CD4-positive, alpha-beta T cell treated with Interleukin-21 for 1 hour (primary cell): ENCODE data around the gene ACAD8.
A peak's percentile ranks its signal among the peaks of the same experiment; 100 is the strongest.
"Not testable (repeated sequence)": the region's sequence is repeated elsewhere in the genome, so short reads cannot be mapped to it uniquely, and the experiment has no call there.

ENCODE experiments used
- DNase-seq: peaks from one replicate; pipeline ENCODE4 v3.0.0-alpha.2; 2020

ACAD8 gene

DNA sequence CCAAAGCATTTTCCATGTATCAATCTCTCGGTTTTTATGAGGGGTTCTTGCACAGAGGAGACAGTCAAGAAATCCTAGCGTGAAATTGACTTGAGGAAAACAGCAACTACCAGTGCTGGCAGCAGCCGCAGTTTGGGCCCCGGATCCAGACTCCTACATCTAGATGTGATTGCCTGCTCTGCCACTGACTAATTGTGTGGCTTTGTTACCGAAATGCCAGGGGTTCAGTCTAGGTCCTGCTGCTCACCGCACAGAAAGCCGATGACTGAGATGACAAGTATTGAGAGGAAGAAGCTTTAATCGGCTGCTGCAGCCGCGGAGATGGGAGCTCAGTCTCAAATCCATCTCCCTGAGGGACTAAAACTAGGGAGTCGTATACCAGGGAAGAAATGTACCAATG lies 14.6 kb downstream of the ACAD8 start:
- no peak for DNase-seq

DNA sequence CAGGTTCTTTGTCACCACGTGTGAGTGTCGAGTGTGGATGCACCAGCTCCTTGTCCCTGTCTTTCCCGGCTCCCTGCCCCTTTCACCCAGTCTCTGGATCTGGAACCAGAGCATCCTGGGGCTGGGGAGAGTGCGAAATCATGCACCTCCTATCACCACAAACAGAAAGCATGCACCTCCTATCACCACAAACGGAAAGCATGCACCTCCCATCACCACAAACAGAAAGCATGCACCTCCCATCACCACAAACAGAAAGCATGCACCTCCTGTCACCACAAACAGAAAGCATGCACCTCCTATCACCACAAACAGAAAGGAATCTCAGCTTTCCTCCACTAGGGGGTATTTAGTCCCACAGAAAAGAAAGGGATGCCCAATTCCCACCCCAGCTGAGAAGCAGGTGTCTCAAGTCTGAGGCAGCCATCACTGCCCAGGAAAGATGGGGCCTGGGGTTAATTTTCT lies 16.9 kb downstream of the ACAD8 start:
- peak; percentile 61 for DNase-seq

DNA sequence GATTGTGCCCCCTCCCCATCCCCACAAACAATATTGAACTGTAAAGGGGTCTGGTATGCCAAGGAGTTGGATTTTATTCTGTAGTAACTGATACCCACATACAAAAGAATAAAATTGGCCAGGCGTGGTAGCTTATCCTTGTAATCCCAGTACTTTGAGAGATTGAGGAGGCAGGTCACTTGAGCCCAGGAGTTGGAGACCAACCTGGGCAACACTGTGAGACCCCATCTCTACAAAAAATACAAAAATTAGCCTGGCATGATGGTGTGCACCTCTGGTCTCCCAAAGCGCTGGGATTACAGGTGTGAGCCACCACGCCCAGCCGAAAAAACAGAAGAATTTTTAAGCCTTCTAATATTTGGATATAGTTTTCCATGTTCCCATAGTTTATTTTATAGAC lies 18.6 kb downstream of the ACAD8 start:
- no peak for DNase-seq

DNA sequence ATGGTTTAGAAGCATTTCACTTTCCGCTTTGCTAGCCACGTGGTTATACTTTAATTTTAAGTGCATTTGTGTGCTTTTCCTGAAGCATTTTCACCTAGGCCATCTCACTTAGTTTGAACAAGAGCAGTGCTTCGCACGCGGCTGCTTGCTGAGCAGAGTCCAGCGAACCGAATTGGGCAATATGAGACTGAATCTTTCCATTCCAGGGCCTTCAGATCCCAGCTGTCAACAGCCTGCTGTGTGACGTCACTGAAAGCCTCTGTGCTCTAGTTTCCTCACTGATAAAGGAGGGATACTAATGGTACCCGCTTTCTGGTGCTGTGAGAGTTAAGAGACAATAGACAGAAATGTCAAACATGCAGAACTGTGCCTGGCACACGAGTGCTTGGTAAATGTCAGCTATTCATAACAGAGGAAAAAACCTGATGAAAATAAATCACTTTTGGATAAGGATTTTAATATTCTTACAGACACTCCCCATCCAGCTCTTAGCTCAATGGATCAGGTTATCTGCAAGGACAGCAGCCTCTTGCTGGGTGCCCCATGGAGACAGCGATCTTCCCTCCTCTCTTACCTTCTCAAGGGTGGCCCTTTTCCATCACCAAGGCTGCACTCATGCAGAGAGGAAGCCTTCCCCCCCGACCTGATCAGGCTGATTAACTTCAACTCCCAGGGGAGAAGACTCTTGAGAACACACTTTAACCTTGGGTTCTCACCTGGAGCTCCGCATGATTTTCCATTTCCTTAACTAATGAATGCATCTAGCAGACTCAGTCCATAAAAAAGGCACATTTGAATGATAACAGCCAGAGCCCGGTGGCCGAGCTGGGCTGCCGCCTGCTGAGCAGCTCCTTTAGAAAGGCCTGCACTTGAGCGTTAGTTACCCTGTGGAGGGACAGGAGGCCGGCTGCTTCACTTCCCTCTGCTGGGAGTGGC lies 19.3 kb downstream of the ACAD8 start:
- DNase-seq = no peak

DNA sequence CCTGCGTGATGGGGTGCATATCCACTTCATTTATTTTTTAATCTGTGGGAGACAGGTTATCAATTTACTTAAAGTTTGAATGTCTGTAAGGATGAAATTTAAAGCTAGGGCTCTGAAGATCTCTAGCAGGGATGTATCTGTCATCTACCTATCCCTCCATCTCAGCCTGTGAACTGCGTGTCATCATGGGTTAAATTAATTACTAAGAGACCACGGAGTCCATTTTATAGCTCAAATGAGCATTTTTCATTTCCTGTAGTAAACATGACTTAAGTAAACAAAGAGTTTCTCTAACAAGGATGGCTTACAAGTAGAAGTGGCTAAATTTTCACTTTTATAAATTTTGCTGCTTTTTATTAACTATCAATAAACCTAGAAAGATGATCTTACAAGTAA lies 19.9 kb downstream of the ACAD8 start:
- no peak for DNase-seq

DNA sequence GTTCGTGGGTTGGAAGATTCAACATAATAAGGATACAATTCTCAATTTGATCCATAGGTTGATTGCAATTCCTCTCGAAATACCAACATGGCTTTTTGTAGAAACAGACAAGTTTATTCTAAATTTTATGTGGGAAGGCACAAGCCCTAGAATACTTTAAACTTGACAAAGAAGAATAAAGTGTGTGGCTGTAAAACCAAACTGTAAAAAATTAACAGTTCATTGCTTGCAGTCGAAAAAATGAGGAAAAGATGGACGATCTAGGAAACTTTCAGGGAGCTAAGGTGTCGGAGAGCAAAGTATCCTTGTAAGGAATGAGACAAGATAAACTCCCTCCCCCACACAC lies 21.8 kb downstream of the ACAD8 start:
- no peak for DNase-seq

DNA sequence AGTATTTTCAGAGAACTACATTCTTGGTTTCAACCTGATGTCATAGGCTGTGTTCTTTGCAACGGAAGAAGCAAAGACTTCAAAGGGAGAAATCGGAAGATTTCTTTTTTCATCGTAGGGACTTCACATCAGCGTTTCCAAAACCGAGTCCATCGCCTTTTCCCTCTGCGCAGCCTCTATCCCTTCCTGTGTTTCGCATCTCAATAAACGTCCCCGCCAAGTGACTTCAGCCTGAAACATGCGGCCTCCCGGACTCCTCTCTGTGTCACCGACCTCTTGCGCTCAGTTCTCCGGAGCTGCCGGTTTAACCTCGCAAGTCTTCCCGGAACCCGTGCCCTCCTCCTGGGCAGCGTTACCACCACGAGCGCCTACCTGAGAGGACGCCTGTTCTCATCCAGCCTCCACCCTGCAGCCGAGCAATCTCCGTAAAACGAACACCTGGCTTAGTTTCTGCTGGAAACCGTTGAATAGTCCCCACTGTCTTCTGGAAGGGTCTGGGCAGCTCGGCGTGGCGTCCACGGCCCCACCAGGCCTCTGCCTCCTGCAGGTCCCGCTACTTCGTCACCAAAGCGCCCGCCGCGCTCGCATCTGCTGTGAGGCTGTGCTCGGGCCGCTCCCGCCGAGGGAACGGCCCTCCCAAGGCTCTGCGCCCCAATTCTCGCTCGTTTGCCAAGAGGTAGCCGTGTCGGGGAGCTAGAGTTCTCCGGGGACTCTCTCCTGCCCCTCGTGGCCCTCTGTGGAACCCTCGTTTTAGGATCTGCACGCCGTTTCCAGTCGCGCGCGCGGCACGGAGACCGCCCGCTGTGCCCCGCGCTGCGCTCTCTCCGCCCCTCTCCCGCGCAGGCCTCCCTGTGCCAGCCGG lies 22.4 kb downstream of the ACAD8 start, which contains the start of gene GLB1L3:
Gene GLB1L3 (plus strand): TSS at position 846 of the 862 bp plus-strand sequence. CDS start 362 bp downstream, outside the sequence.
- peak; percentile 82 for DNase-seq

DNA sequence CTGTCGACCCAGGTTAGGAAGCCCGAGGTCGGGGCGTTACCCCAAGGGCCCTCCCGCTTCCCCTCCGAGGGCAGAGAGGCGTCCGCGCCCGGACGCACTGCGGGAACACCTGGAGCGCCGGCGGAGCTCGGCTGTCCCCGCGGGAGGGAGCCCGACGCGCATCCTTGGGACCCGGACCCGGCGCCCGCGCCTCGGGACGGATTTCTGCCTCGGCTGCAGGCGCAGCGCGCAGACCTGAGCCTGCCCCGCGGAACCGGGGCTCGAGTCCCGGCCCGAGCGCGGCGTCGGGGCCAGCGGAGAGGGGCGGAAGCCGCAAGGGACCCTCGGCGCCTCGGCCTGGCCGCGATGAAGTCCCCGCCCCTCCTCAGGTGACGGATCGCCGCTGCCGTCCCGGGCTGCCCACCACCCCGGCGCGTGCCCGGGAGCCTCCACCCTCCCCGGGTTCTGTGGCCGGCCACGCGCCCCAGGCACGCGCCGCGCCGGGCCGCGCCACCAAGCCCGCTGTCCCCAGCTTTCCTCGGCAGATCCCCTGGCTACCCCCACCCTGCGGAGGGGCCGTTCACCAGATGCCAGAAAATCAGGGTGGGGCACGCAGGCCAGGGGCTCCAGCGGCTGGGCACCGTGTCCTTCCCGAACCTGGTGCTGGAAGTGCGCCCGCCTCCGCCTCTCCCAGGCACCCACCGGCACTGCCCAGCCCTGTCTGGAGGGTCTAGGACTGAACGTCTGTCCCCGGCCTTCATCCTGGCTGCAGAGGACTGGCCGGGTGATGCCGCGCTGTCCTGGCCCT lies 23.2 kb downstream of the ACAD8 start:
- DNase-seq = no peak

DNA sequence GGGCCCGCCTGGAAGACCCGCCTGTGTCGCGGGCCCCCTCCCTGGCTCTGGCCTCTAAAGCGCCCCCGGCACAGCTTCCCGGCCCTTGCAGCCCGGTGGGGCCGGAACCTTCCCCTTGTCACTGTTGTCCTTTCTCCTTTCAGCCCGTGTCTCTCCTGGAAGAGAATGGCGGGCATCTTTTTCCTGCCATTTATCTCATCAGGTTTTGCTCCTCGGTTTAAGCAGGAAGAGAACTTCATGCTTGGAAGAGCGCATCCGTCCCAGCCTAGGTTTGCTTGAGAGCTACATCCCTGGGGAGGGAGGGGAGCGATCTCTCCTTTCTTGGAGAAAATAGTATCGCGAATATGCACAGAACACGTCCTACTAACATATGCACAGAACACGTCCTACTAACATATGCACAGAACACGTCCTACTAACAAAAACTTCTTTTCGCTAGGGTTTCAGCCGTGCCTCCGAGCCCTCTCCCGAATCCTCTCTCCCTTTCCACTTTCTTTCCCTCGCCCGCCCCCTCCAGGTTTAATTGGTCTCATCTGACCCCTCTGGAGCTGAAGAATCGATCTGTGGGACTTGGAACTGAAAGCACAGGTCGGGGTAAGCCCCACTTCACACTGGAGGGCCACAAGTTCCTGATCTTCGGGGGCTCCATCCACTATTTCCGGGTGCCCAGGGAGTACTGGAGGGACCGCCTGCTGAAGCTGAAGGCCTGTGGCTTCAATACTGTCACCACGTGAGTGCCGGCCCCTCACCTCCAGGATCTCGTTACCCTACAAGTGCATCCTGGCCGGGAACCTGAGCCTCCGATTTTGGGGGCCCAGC lies 24.0 kb downstream of the ACAD8 start:
- DNase-seq = no peak

DNA sequence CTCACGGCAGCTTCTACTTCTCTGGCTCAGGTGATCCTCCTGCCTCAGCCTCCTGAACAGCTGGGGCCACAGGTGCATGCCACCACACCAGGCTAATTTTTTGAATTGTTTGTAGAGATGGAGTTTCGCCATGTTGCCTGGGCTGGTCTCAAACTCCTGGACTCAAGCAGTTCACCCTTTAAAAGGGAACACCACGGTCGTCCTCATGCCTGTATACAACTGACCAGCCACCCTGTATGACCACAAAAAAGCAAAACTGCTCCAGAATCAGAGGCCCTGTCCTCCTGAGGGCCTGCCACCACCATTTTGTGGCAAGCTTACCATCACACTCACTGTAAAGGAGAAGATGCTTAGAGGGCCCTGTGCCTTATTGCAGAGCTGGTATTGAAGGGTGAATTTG lies 25.0 kb downstream of the ACAD8 start:
- DNase-seq = no peak

DNA sequence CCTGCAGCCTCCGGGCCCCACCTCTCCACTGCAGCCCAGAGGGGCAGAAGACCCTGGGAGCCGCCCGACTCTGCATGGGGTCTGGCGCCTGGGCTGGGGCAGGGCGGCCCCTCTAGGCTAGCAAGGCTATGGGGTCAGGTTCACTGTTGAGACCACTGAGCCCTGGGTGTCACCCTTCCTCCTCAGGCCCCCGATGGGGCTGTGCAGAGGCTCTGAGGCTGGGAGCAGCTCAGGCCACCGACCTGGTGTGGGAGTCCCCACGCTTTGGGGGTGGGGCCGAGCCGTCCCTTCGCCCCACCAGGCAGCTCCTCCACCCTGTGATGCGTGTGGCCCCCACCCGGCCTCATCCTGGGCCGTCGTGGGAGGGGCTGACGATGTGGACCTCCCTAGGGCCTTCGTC lies 28.3 kb downstream of the ACAD8 start:
- not testable (repeated sequence) for DNase-seq

DNA sequence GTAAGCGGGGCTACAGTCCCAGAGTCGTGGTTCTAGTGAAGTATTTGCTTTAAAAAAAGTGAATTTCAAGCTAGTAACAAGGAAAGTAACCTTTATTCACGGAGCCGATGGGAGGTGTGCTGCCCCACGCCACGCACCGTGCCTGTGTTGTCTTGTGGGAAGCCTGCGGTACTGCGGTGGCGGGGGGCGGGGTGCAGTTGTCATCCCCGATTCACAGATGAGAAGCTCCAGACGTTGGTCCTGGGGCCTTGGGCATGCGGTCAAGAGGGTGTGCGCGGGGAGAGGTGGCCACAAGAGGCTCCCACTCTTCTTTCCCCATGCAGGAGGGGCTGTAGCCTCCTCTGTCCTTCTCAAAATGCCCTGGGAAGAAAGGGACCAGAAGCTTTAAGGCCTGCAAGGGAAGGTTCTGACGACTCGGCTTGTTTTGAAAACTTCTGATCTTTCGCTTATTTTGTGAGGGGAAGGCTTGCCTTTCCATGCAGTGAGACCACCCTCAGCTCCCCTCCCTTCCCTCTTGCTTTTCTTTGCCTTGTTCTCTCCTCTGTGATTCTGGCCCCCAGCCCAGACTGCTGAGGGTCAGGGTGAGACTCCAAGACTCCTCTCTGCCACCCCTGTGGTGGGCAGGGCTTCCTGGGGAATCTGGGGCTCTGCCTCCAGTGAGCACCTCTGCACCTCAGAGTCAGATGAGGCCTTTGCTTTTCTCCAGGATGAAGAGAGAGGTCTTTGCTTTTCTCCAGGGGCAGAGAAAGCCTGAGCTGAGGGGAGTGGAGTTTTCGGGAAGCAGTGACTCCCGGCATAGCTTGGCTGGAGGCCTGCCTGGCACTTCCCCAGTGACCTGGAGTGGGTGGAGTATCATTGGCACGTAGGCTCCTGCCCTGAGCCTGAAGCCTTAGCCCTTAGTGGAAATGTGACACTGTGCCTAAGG lies 29.0 kb downstream of the ACAD8 start:
- no peak for DNase-seq

DNA sequence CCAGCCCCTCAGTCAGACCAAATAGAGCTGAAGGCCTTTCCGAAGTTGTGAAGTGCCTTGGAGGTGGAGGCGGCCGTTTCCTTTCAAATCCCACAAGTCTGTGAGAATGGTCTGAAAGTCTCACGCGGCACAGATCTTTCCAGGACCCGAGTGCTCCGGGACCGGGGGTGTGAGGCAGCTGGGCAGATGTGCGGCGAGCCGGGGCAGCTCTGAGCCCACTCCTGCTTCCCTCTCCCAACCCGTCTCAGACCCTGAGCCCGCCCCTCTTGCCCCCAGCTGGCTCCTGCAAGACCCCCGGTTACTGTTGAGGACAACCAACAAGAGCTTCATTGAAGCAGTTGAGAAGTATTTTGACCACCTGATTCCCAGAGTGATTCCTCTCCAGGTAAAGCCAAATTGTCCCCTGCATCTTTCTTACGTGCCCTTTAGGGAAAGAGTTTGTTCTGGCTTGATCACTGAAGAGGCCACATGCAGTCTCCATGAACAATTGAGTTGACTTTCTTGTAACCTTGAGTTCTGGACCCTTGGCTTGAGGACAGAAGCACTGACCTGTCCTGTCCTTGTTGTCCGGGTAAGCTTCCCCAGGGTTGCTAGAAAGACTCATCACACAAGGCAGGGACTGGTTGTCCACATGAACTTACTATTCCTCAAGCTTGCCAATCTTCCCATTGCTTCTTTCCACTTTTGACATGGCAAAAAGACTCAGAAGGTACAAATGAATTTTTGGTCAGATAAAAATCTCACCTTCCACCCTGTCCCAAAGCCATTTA lies 30.3 kb downstream of the ACAD8 start:
- no peak for DNase-seq

DNA sequence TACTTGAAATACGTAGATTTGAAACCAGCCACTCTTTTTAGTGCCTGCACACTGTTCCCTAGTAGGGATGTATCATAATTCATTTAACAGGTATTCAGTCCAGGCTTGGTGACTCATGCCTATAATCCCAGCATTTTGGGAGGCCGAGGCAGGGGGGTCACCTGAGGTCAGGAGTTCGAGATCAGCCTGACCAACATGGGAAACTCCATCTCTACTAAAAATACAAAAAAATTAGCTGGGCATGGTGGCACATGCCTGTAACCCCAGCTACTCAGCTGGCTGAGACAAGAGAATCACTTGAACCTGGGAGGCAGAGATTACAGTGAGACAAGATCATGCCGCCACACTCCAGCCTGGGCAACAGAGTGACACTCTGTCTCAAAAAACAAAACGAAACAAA lies 31.0 kb downstream of the ACAD8 start:
- not testable (repeated sequence) for DNase-seq

DNA sequence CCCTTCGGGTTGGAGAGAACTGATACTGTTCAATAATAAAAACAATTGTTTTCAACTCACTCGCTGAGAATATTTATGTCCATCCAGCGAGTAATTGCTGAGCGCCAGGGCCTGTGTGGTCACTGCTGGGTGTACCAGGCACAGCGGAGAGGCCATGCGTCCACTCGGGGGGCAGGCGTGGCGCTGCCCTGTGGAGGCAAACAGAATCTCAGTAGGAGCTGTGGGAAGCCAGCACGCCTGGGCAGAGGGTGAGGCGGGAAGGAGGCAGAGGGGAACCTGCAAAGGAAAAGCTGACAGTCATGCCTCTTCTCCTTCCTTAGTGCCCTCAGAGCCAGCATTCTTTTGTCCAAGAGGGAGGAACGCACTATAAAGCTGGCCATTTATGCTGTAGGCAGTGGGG lies 34.2 kb downstream of the ACAD8 start:
- DNase-seq = no peak

DNA sequence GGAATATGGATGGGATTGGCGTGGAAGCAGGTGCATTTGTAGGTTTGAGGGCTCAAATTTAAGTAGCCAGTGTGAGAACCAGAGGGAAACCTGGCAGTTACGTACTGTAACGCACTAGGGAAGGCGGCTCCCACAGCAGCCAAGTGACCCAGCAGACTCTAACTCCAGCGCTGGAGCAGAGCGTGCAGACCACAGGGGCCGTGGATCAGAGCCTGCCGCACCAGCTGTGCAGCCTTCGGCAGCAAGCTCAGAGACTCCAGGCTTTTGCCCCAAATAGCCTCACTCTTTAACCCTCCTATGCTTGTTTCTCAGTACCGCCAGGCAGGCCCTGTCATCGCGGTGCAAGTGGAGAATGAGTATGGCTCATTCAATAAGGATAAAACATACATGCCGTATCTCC lies 35.1 kb downstream of the ACAD8 start:
- no peak for DNase-seq

DNA sequence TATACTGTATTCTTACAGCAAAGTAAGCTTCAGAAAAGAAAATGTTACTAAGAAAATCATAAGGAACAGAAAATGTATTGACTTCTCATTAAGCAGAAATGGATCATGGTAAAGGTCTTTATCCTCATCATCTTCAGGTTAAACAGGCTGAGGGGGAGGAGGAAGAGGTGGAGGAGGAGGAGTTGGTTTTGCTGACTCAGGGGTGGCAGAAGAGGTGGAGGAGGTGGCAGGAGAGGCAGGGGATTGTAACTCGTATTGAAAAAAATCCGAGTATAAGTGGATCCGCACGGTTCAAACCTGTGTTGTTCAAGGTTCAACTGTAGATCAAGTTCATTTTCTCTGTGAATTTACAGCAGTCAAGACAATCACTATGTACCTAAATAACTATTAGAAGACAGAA lies 35.8 kb downstream of the ACAD8 start:
- no peak for DNase-seq

DNA sequence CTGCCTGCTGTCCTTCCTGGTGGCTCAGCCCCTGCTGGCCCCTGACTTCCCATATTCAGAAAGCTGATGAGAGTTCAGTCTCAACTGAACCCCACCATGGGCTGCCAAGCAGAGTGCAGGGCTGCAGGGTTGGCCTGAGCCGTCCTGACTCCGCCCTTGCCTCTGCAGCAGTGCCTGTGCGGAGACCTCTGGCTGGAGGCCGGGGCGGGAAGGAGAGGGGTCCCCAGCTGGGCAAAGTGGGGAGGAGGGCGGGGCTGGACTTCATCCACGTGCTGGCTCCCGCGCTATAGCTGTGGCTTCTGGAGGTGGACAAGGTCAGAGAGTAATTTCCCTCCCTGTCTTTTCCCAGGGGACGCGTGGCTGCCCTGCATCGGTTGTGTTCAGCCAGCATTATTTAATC lies 36.4 kb downstream of the ACAD8 start:
- no peak for DNase-seq

DNA sequence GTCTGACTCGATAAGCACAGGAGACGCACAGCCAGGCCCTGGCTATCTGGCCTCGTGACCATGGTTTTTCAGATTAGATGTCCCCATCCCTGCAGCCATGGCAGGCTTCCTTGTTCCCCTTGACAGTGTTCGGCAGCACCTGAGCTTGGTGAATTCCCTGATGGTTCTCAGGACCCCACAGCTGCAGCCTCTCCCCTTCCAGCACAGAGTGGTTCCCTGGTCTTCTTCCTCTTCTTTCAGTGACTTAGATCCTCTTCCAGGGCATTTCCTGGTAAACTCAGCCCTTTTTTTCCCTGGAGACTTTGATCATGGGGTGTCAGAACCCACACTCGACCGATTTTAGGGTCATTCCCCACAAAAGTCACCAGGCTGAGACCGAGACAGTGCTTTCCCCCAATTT lies 37.3 kb downstream of the ACAD8 start:
- no peak for DNase-seq

DNA sequence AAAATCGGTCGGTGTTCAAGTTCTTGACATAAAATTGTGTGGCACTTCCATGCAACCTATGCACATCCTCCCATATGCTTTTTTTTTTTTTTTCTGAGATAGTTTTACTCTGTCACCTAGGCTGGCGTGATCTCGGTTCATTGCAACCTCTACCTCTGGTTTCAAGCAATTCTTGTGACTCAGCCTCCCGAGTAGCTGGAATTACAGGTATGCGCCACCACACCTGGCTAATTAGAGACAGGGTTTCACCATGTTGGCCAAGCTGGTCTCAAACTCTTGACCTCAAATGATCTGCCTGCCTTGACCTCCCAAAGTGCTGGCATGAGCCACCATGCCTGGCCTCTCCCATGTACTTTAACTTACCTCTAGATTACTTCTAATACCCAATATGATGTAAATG lies 37.8 kb downstream of the ACAD8 start:
- no peak for DNase-seq
